Ascending aorta (tissue), 2 donors: ENCODE data around the gene FCER1G. TPM values are rescaled to one million over a fixed set of nuclear protein-coding genes. Genes with fewer than 3 reads are reported as not detected.

Experiments used
- DNase-seq, 2 donors: peaks; one replicate each; pipeline ENCODE4 v3.0.0-alpha.2; 2019; ENCODE audit warnings: low spot score in 2 of 2
- H3K27ac ChIP-seq, 2 donors: fragments of 200-600 bp; sonication (generic); one replicate each; pipeline ENCODE4 v1.5.1; 2016 to 2017; ENCODE audit warnings: mild to moderate bottlenecking in 1 of 2
- H3K27me3 ChIP-seq: fragments of 200-600 bp; sonication (generic); one replicate; pipeline ENCODE4 v1.5.1; 2017
- H3K36me3 ChIP-seq, 2 donors: fragments of 200-600 bp; sonication (generic); one replicate each; pipeline ENCODE4 v1.5.1; 2016
- H3K4me1 ChIP-seq, 2 donors: fragments of 200-600 bp; sonication (generic); one replicate each; pipeline ENCODE4 v1.5.1; 2016 to 2017; ENCODE audit warnings: mild to moderate bottlenecking in 1 of 2
- H3K4me3 ChIP-seq, 2 donors: fragments of 200-600 bp; sonication (generic); one replicate each; pipeline ENCODE4 v1.5.1; 2016 to 2017; ENCODE audit warnings: mild to moderate bottlenecking in 1 of 2
- H3K9me3 ChIP-seq, 2 donors: fragments of 200-600 bp; sonication (generic); one replicate each; pipeline ENCODE4 v1.5.1; 2016
- CTCF ChIP-seq, 3 experiments: fragments of 200-600 bp in 2 of 3; fragments of 450-650 bp in 1 of 3; sonication (generic) in 2 of 3; IDR thresholded peaks; one replicate each; pipeline ENCODE4 v1.5.1; 2016 to 2019; ENCODE audit warnings: antibody characterized with exemption in 3 of 3, mild to moderate bottlenecking in 1 of 3, moderate library complexity in 1 of 3
- intact Hi-C: fragments of 100-400 bp; cut with DNase I; formaldehyde crosslinking; loops from one replicate; pipeline ENCODE4 v1.15.1; 2023
- total RNA-seq: library from RNA; depleted of rRNA; stranded (reverse); fragments of >200 nt; gene quantifications from one replicate; pipeline ENCODE4 v1.1.0, GENCODE V29; 2016

FCER1G gene
- total RNA-seq, 1 donor from 2014 or later, result 69.9 TPM

DNA sequence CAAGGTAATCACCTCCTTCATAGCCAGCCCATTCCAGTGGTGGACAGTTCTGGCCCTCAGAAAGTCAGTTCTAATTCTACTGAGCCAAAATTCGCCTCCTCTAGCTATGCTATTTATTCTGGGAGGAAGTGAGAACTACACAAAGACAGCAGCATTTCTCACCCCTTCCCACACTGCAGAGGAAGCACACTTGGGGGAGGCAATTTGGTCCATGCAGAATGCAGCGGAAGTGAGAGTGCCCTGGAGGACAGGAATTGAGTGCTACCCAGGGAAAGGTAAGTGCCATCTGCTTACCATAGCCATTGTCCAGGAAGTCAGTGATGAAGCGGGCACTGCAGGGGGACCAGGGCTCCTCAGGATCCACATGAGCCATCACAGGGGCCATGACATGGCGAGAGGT lies 19.9 kb upstream of the FCER1G start:
- TF ChIP-seq CTCF (IDR thresholded peaks at IDR 0.05), result no peak
- H3K27me3 ChIP-seq, result no peaks in the 10 kb centered on the region
- no peak overlapping the region for H3K4me3 ChIP-seq
- H3K36me3 ChIP-seq, result no peaks in the 10 kb centered on the region
- intact Hi-C loops, result no loop called here
- DNase-seq, result no peak
- no peak overlapping the region for H3K27ac ChIP-seq
- H3K9me3 ChIP-seq, result no peaks in the 10 kb centered on the region
- H3K4me1 ChIP-seq, result peaks cover 0 to 8% of the 10 kb centered on the region in 2 donors

DNA sequence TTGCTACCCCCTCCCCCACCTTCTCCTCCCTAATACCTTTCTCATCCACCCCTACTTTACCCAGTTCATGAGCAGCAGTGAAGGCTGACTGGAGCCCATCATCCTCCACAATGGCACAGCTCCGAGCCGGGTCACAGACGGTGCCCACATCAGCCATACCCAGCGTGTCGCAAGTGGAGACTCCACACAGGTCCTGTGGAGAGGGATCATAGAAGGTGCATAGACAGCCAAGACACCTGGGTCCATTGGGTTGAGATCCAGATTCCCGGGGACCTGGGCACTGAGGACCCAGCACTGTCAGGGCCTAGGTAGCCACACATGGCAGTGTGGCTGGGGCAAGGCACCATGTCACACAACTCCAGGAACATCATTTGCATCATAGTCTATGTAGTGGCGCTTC lies 19.0 kb upstream of the FCER1G start:
- Histone ChIP-seq H3K4me1 (peaks cover 3 to 16% of the 10 kb centered on the region in 2 donors), H3K4me3 (peak overlapping the region in 1 of 2 donors; percentile 30), H3K9me3 (no peaks in the 10 kb centered on the region), H3K27ac (peak overlapping the region; percentile 24 to 30), H3K36me3 (no peaks in the 10 kb centered on the region), H3K27me3 (no peaks in the 10 kb centered on the region)
- no peak for DNase-seq
- intact Hi-C loops, result no loop called here
- TF ChIP-seq CTCF (IDR thresholded peaks at IDR 0.05), result no peak

DNA sequence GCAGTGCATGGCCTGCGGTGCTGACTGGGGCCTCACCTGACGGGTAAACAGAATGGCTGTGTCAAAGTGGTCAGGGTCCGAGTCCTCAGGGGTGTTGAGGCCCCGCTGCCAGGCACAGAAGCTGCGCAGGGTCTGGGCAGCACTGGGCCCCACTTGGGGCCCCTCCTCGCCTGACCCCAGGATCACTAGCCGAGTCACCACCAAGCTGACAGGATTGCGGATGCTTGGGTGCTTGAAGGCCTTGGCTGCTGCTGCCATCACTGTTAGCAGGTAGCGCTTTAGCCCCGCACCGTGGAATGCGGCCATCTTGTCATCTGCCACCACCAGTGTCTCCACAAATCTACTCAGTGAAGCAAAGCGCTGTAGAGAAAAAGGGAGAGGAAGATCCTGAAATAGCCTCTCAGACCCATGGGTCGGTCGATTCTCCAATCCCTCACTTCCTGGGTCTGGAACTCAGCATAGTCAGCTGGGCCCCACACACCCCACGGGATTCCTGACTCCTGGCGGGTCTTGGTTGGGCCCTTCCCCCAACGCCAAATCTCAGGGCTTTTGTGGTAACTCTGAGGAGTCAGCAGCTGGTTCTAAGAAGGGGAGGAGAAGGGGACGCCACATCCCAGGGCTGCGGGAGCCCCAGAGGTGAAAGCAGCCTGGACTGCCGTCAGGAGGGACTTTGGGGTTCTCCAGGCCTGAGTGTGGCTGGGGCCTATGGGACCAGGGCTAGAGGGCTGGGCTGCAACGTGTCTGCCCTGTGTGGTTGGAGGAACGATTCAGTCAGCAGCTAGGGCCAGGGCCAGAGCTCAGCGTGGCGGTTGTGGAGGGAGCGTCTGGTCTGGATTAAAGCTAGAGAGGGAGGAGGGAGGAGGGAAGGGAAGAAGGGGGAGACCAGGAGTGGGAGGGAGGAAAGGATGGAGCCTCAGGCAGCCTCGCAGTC lies 18.3 kb upstream of the FCER1G start:
- Histone ChIP-seq H3K27me3 (no peaks in the 10 kb centered on the region), H3K9me3 (no peaks in the 10 kb centered on the region), H3K36me3 (no peaks in the 10 kb centered on the region), H3K4me3 (peak overlapping the region; percentile 30 to 51), H3K4me1 (peaks cover 3 to 22% of the 10 kb centered on the region in 2 donors), H3K27ac (peak overlapping the region; percentile 24 to 97)
- DNase-seq, result no peak
- no peak for TF ChIP-seq CTCF (IDR thresholded peaks at IDR 0.05)
- intact Hi-C loops, result no loop called here

GRCh38 chr1:161197560-161198193 lies 17.4 kb upstream of the FCER1G start:
- Histone ChIP-seq H3K27me3 (no peaks in the 10 kb centered on the region), H3K27ac (peak overlapping the region; percentile 92 to 97), H3K9me3 (no peaks in the 10 kb centered on the region), H3K4me3 (peak overlapping the region; percentile 47 to 51), H3K4me1 (peaks cover 3 to 22% of the 10 kb centered on the region in 2 donors), H3K36me3 (no peaks in the 10 kb centered on the region)
- DNase-seq, result no peak
- TF ChIP-seq CTCF (IDR thresholded peaks at IDR 0.05), result no peak
- intact Hi-C loops, result no loop called here

DNA sequence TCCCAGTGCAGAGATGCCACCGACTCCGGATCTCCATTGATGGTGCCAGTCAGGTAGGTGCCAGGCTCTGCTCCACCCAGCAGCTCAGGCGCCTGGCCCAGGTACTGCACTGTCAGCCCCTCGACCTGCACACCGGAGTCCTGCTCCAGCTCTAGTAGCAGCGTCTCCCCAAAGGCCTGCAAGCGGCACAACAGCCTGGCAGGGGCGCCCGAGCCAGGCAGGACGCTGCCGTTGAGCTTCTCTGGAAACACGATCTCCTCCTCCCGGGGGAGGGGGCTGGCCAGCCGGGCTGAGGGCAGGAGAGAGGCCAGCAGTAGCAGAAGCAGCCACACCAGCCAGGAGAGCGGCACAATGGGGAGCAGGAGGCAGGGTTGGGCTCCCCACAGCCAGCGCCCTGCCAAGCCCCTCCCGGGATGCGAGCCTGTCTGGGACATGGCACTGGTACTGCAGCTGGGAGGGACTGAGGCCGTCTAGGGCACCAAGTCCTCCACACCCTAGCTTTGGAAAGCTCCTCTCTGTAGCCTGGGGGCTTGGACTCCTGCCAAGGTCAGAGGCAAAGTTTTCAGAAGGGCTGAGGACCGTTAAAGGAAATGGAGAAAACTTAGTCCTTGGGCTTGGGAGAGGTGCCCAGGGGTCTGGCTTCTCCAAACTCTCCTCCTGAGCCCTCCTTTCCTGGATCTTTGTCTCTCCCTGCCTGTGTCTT lies 16.8 kb upstream of the FCER1G start:
- H3K27me3 ChIP-seq, result no peaks in the 10 kb centered on the region
- peak overlapping the region; percentile 47 to 51 for H3K4me3 ChIP-seq
- DNase-seq, result no peak
- H3K4me1 ChIP-seq, result peaks cover 8 to 29% of the 10 kb centered on the region in 2 donors
- intact Hi-C loops, result no loop called here
- H3K9me3 ChIP-seq, result no peaks in the 10 kb centered on the region
- TF ChIP-seq CTCF (IDR thresholded peaks at IDR 0.05), result no peak
- no peaks in the 10 kb centered on the region for H3K36me3 ChIP-seq
- H3K27ac ChIP-seq, result peak overlapping the region; percentile 92 to 97
